ENCODE measurements around the gene EPB41L2.
A peak's percentile ranks its signal among the peaks of the same experiment; 100 is the strongest.

The EPB41L2 gene

GRCh38 chr6:130858498-130859160 is 204.4 kb downstream of the EPB41L2 start:
- DNase-seq: no peak

GRCh38 chr6:130858054-130858453 is 205.0 kb downstream of the EPB41L2 start:
- DNase-seq: no peak

- no peak for DNase-seq
Observed at GRCh38 chr6:130853555-130854183, 209.4 kb downstream of the EPB41L2 start.

GRCh38 chr6:130852844-130853554 is 210.0 kb downstream of the EPB41L2 start:
- DNase-seq: no peak

- DNase-seq: no peak
Observed at GRCh38 chr6:130851026-130851425, 212.0 kb downstream of the EPB41L2 start.

GRCh38 chr6:130849594-130849993 is 213.5 kb downstream of the EPB41L2 start:
- DNase-seq: no peak

GRCh38 chr6:130848945-130849344 is 214.1 kb downstream of the EPB41L2 start:
- DNase-seq: peak; percentile 27

GRCh38 chr6:130847001-130847910 is 215.8 kb downstream of the EPB41L2 start:
- no peak for DNase-seq

GRCh38 chr6:130846501-130846900 is 216.5 kb downstream of the EPB41L2 start:
- DNase-seq: no peak

- peak; percentile 76 for DNase-seq
Observed at GRCh38 chr6:130843575-130844320, 219.3 kb downstream of the EPB41L2 start.

- DNase-seq: no peak
Observed at GRCh38 chr6:130841128-130841728, 221.8 kb downstream of the EPB41L2 start.

- no peak for DNase-seq
Observed at GRCh38 chr6:130840050-130840449, 223.0 kb downstream of the EPB41L2 start.

GRCh38 chr6:130839379-130839778 is 223.7 kb downstream of the EPB41L2 start:
- no peak for DNase-seq

GRCh38 chr6:130838951-130839350 is 224.1 kb downstream of the EPB41L2 start:
- DNase-seq: no peak

- DNase-seq: no peak
Observed at GRCh38 chr6:130838250-130838860, 224.7 kb downstream of the EPB41L2 start.

GRCh38 chr6:130837067-130837466 is 226.0 kb downstream of the EPB41L2 start:
- DNase-seq: no peak

GRCh38 chr6:130836055-130836640 is 226.9 kb downstream of the EPB41L2 start:
- DNase-seq: no peak

- DNase-seq: no peak
Observed at GRCh38 chr6:130834482-130835251, 228.4 kb downstream of the EPB41L2 start.

GRCh38 chr6:130833569-130833968 is 229.5 kb downstream of the EPB41L2 start:
- no peak for DNase-seq

- DNase-seq: no peak
Observed at GRCh38 chr6:130831607-130832006, 231.4 kb downstream of the EPB41L2 start.

Data from hematopoietic multipotent progenitor cell treated with erythropoietin and hydrocortisone succinate and interleukin-3 and kit ligand, for 8 days (in vitro differentiated cells).